ENCODE results near the gene KANSL1.

Gene KANSL1

GRCh38 chr17:46169913-46170638 is 23.2 kb downstream of the KANSL1 start:
- DNase-seq (ENCODE audit: low read depth) = no peak

GRCh38 chr17:46167826-46168569 is 25.2 kb downstream of the KANSL1 start:
- peak; percentile 89 for DNase-seq (ENCODE audit: low read depth)

- DNase-seq (ENCODE audit: low read depth) = peak; percentile 33
Measured at GRCh38 chr17:46167267-46167666, 26.0 kb downstream of the KANSL1 start.

- DNase-seq (ENCODE audit: low read depth) = no peak
Measured at GRCh38 chr17:46166692-46167249, 26.5 kb downstream of the KANSL1 start.

GRCh38 chr17:46163929-46164594 is 29.2 kb downstream of the KANSL1 start:
- no peak for DNase-seq (ENCODE audit: low read depth)

- no peak for DNase-seq (ENCODE audit: low read depth)
Measured at GRCh38 chr17:46163316-46163715, 29.9 kb downstream of the KANSL1 start.

- no peak for DNase-seq (ENCODE audit: low read depth)
Measured at GRCh38 chr17:46162866-46163265, 30.4 kb downstream of the KANSL1 start.

- DNase-seq (ENCODE audit: low read depth) = no peak
Measured at GRCh38 chr17:46160169-46160568, 33.1 kb downstream of the KANSL1 start.

- peak; percentile 86 for DNase-seq (ENCODE audit: low read depth)
Measured at GRCh38 chr17:46159686-46160085, 33.5 kb downstream of the KANSL1 start.

- no peak for DNase-seq (ENCODE audit: low read depth)
Measured at GRCh38 chr17:46158323-46159296, 34.6 kb downstream of the KANSL1 start.

- peak; percentile 39 for DNase-seq (ENCODE audit: low read depth)
Measured at GRCh38 chr17:46157443-46158062, 35.7 kb downstream of the KANSL1 start.

GRCh38 chr17:46154151-46154816 is 38.9 kb downstream of the KANSL1 start:
- DNase-seq (ENCODE audit: low read depth) = peak; percentile 49

- DNase-seq (ENCODE audit: low read depth) = no peak
Measured at GRCh38 chr17:46152423-46152822, 40.8 kb downstream of the KANSL1 start.

GRCh38 chr17:46151762-46152161 is 41.5 kb downstream of the KANSL1 start:
- DNase-seq (ENCODE audit: low read depth) = no peak

GRCh38 chr17:46150216-46150963 is 42.8 kb downstream of the KANSL1 start:
- DNase-seq (ENCODE audit: low read depth) = no peak

GRCh38 chr17:46148247-46148646 is 45.0 kb downstream of the KANSL1 start:
- DNase-seq (ENCODE audit: low read depth) = no peak

GRCh38 chr17:46147296-46147695 is 45.9 kb downstream of the KANSL1 start:
- no peak for DNase-seq (ENCODE audit: low read depth)

- DNase-seq (ENCODE audit: low read depth) = no peak
Measured at GRCh38 chr17:46144246-46144645, 49.0 kb downstream of the KANSL1 start.

- DNase-seq (ENCODE audit: low read depth) = no peak
Measured at GRCh38 chr17:46143827-46144236, 49.4 kb downstream of the KANSL1 start.

- DNase-seq (ENCODE audit: low read depth) = no peak
Measured at GRCh38 chr17:46141645-46142044, 51.6 kb downstream of the KANSL1 start.

Measured in iris pigment epithelial cell (primary cell).